WTC11 (cell line): Measurements from ENCODE around the gene COL1A1. TPM values are rescaled to one million over a fixed set of nuclear protein-coding genes. Genes with fewer than 3 reads are reported as not detected.

Experiments
- ATAC-seq: fragments of 200-7000 bp; cut with Tn5 transposase; 2 replicates; pipeline ENCODE4 v1.10.0; 2021; ENCODE audit warnings: mild to moderate bottlenecking, moderate library complexity
- Bru-seq: library from RNA; stranded (reverse); fragments of 400-500 nt; gene quantifications from one replicate; lab custom pipeline; 2021; lab: Mats Ljungman, UMichigan
- CTCF ChIA-PET: fragments of 300-600 bp; sonication (Branson Sonifier 250); formaldehyde crosslinking; loops from one replicate; lab custom pipeline; 2021; ENCODE audit warnings: antibody characterized with exemption; lab: Charles Lee
- POLR2A ChIA-PET: fragments of 350-600 bp; sonication (Branson Sonifier 250); formaldehyde crosslinking; loops from one replicate; lab custom pipeline; 2021; ENCODE audit warnings: antibody characterized with exemption; lab: Charles Lee
- DNase-seq: peaks from one replicate; pipeline ENCODE4 v3.0.0; 2021; ENCODE audit warnings: low spot score
- H3K27ac Mint-ChIP-seq: 2 replicates; pipeline ENCODE4 v1.8.0; 2021; ENCODE audit warnings: mixed read lengths
- H3K27me3 Mint-ChIP-seq: 2 replicates; pipeline ENCODE4 v1.8.0; 2021; ENCODE audit warnings: low read depth, mild to moderate bottlenecking, moderate library complexity, mixed read lengths
- H3K36me3 Mint-ChIP-seq: 2 replicates; pipeline ENCODE4 v1.8.0; 2021; ENCODE audit warnings: mixed read lengths
- H3K4me1 Mint-ChIP-seq: 2 replicates; pipeline ENCODE4 v1.8.0; 2022; ENCODE audit warnings: mixed read lengths
- H3K4me3 Mint-ChIP-seq: 2 replicates; pipeline ENCODE4 v1.8.0; 2021; ENCODE audit warnings: mild to moderate bottlenecking, moderate library complexity, mixed read lengths
- H3K9me3 Mint-ChIP-seq: 2 replicates; pipeline ENCODE4 v1.8.0; 2021; ENCODE audit warnings: mixed read lengths
- AR ChIP-seq: fragments of 250-450 bp; sonication (Bioruptor Pico); IDR thresholded peaks from 2 replicates; pipeline ENCODE4 v1.9.0; 2021; ENCODE audit warnings: mild to moderate bottlenecking
- ATF2 ChIP-seq: sonication (generic); formaldehyde crosslinking; IDR thresholded peaks from 2 replicates; pipeline ENCODE4 v1.8.1; 2022; ENCODE audit warnings: low read depth, missing genetic modification reagents, borderline replicate concordance
- ATF6 ChIP-seq: sonication (generic); formaldehyde crosslinking; IDR thresholded peaks from 2 replicates; pipeline ENCODE4 v1.8.1; 2023; ENCODE audit warnings: mild to moderate bottlenecking, missing genetic modification reagents
- E2F1 ChIP-seq: sonication (generic); formaldehyde crosslinking; IDR thresholded peaks from 2 replicates; pipeline ENCODE4 v1.8.0; 2022; ENCODE audit warnings: mild to moderate bottlenecking, missing genetic modification reagents
- FOXJ3 ChIP-seq: sonication (generic); formaldehyde crosslinking; IDR thresholded peaks from 2 replicates; pipeline ENCODE4 v1.9.0; 2021; ENCODE audit warnings: missing genetic modification reagents, mild to moderate bottlenecking, borderline replicate concordance
- IRF2 ChIP-seq: sonication (generic); formaldehyde crosslinking; IDR thresholded peaks from 2 replicates; pipeline ENCODE4 v1.8.0; 2022; ENCODE audit warnings: low read depth, missing genetic modification reagents, borderline replicate concordance
- MXD4 ChIP-seq: fragments of 250-450 bp; sonication (Bioruptor Pico); IDR thresholded peaks from 2 replicates; pipeline ENCODE4 v1.8.0; 2021; ENCODE audit warnings: mild to moderate bottlenecking, moderate library complexity, borderline replicate concordance
- NFYB ChIP-seq: sonication (generic); formaldehyde crosslinking; conservative IDR thresholded peaks from 2 replicates; pipeline ENCODE4 v1.8.0; 2022; ENCODE audit warnings: low read depth, missing genetic modification reagents
- PRDM15 ChIP-seq: sonication (generic); formaldehyde crosslinking; IDR thresholded peaks from 2 replicates; pipeline ENCODE4 v1.8.0; 2022; ENCODE audit warnings: missing genetic modification reagents
- PREB ChIP-seq: sonication (generic); formaldehyde crosslinking; IDR thresholded peaks from 2 replicates; pipeline ENCODE4 v1.8.1; 2022; ENCODE audit warnings: mild to moderate bottlenecking, missing genetic modification reagents, moderate library complexity, borderline replicate concordance
- RORB ChIP-seq: fragments of 250-450 bp; sonication (Bioruptor Pico); IDR thresholded peaks from 2 replicates; pipeline ENCODE4 v1.9.0; 2021; ENCODE audit warnings: mild to moderate bottlenecking
- SP1 ChIP-seq: sonication (generic); formaldehyde crosslinking; conservative IDR thresholded peaks from 2 replicates; pipeline ENCODE4 v1.8.1; 2022; ENCODE audit warnings: missing genetic modification reagents
- TCF7 ChIP-seq: sonication (generic); formaldehyde crosslinking; IDR thresholded peaks from 2 replicates; pipeline ENCODE4 v1.8.0; 2022; ENCODE audit warnings: mild to moderate bottlenecking, low read depth, missing genetic modification reagents, moderate library complexity
- ZMAT4 ChIP-seq: fragments of 250-450 bp; sonication (Bioruptor Pico); IDR thresholded peaks from 2 replicates; pipeline ENCODE4 v1.9.0; 2021; ENCODE audit warnings: mild to moderate bottlenecking
- ZNF232 ChIP-seq: sonication (generic); formaldehyde crosslinking; IDR thresholded peaks from 2 replicates; pipeline ENCODE4 v1.8.0; 2022; ENCODE audit warnings: mild to moderate bottlenecking, missing genetic modification reagents
- ZNF263 ChIP-seq: sonication (generic); formaldehyde crosslinking; IDR thresholded peaks from 2 replicates; pipeline ENCODE4 v1.8.1; 2022; ENCODE audit warnings: low read depth, mild to moderate bottlenecking, moderate library complexity, missing genetic modification reagents
- ZSCAN18 ChIP-seq: fragments of 250-450 bp; sonication (Bioruptor Pico); IDR thresholded peaks from 2 replicates; pipeline ENCODE4 v2.1.2; 2022; ENCODE audit warnings: mild to moderate bottlenecking, moderate library complexity
- long read RNA-seq, 3 experiments: library from RNA in 1 of 3; library from capped mRNA in 1 of 3; library from polyadenylated mRNA in 1 of 3; unstranded in 2 of 3; stranded (forward) in 1 of 3; transcript quantifications; one replicate each; pipeline ENCODE4 v2.0.0, GENCODE V29; 2021
- total RNA-seq: library from RNA; stranded (reverse); gene quantifications from 3 replicates; pipeline ENCODE4 v1.2.3, GENCODE V29; 2021

Gene COL1A1
- total RNA-seq (46.1 to 52.1 TPM (median 50.4 TPM) in 3 replicates), Bru-seq, nascent RNA (percentile 46 among the genes with signal in this experiment)
- long read RNA-seq, experiment 1, full-length matches to known transcripts, result 57 of 116 reads
- long read RNA-seq, experiment 1, partial matches to known transcripts, result 45 of 116 reads
- long read RNA-seq, experiment 1, other reads (novel, unspliced or antisense), result 14 of 116 reads
- long read RNA-seq, experiment 2, full-length matches to known transcripts, result 3 of 56 reads
- long read RNA-seq, experiment 2, partial matches to known transcripts, result 31 of 56 reads
- long read RNA-seq, experiment 2, other reads (novel, unspliced or antisense), result 22 of 56 reads
- long read RNA-seq, experiment 3, partial matches to known transcripts, result 0 of 1 reads
- long read RNA-seq, experiment 3, other reads (novel, unspliced or antisense), result 1 of 1 reads

GRCh38 chr17:50201276-50201854 is at the start of gene COL1A1:
COL1A1 (minus strand) TSS chr17:50201631; CDS start chr17:50201513, 118 bp downstream.
- ChIA-PET POLR2A (interaction anchor here (1.6 to 2.6 kb wide), 2 partner anchors 11 to 71 kb away, joined by 4 to 15 read pairs; no protein-coding TSS in a partner anchor), CTCF (interaction anchor here (0.9 to 15.3 kb wide), 27 partner anchors 11 to 300 kb away, joined by 3 to 514 read pairs (median 17); partner anchors contain the start of genes LRRC59, SAMD14, TMEM92 and XYLT2)
- peak; percentile 47 for DNase-seq
- TF ChIP-seq RORB (CRISPR knock-in tag) (0 out of 2 replicates have a peak, but pooled peaks have one; percentile 49), ZMAT4 (CRISPR knock-in tag) (no peak), ZNF263 (CRISPR knock-in tag) (no peak), TCF7 (CRISPR knock-in tag) (no peak), ATF2 (CRISPR knock-in tag) (no peak), E2F1 (CRISPR knock-in tag) (no peak), IRF2 (CRISPR knock-in tag) (no peak), PREB (no peak), FOXJ3 (CRISPR knock-in tag) (no peak), ZNF232 (0 out of 2 replicates have a peak, but pooled peaks have one; percentile 33), AR (CRISPR knock-in tag) (no peak), ATF6 (no peak), SP1 (CRISPR knock-in tag) (no peak), ZSCAN18 (CRISPR knock-in tag) (no peak), MXD4 (CRISPR knock-in tag) (no peak), PRDM15 (CRISPR knock-in tag) (0 out of 2 replicates have a peak, but pooled peaks have one; percentile 6), NFYB (CRISPR knock-in tag) (peak; percentile 70)
- H3K27me3 Mint-ChIP-seq, result peaks cover 61% of the 10 kb centered on the region
- H3K36me3 Mint-ChIP-seq, result no peaks in the 10 kb centered on the region
- peaks cover 26% of the 10 kb centered on the region for H3K4me1 Mint-ChIP-seq
- peak within 1 kb of the TSS; percentile 86 for H3K4me3 Mint-ChIP-seq
- no peak for ATAC-seq
- no peak within 1 kb of the TSS for H3K27ac Mint-ChIP-seq
- H3K9me3 Mint-ChIP-seq, result no peaks in the 10 kb centered on the region
